C4-2B (cell line): Measurements from ENCODE around the gene DDX54.

Experiments used
- ZFX ChIP-seq: fragments of 450-650 bp; IDR thresholded peaks from 2 replicates; pipeline ENCODE4 v1.6.1; 2017
- TF ChIP-seq, protein P1 (sequence below): fragments of 450-650 bp; conservative IDR thresholded peaks from 2 replicates; pipeline ENCODE4 v1.5.1; 2017; ENCODE audit warnings: mild to moderate bottlenecking

DNA sequence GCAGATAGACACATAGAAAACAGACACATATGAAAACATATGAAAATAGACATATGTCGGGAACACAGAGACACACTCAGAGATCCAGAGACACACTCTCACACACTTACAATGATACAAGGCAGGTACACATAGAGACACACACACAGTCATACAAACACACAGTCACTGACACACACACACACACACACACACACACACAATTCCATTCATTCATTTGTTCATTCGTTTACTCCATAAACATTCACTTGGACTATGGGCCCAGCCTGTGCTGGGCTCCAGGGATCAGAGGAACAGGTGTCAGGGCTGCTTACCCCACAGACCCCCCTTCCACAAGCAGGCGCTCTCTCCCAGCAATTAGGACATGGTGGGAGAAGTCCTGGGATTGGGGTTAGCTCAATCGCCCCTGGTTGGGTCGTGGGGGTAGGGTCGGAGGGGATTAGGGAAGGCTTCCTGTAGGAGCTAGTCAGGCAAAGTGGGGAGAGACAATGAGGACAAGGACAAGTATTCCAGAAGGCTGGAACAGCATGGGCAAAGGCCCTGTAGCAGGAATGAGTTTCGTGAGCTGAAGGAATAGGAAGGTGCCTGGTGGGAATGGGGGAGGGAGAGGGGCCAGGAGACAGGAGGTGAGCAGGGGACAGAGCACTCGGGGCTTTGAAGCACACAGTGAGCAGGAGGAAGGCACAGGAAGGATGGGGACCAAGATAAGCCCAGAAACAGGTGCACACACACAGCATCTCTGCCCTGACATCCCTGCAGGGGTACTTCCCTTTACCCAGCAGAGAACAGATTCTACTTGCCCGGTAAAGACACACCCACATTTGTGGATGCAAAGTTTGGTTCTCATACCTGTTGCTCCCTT is 56.2 kb downstream of the DDX54 start:
- TF ChIP-seq, protein P1, sequence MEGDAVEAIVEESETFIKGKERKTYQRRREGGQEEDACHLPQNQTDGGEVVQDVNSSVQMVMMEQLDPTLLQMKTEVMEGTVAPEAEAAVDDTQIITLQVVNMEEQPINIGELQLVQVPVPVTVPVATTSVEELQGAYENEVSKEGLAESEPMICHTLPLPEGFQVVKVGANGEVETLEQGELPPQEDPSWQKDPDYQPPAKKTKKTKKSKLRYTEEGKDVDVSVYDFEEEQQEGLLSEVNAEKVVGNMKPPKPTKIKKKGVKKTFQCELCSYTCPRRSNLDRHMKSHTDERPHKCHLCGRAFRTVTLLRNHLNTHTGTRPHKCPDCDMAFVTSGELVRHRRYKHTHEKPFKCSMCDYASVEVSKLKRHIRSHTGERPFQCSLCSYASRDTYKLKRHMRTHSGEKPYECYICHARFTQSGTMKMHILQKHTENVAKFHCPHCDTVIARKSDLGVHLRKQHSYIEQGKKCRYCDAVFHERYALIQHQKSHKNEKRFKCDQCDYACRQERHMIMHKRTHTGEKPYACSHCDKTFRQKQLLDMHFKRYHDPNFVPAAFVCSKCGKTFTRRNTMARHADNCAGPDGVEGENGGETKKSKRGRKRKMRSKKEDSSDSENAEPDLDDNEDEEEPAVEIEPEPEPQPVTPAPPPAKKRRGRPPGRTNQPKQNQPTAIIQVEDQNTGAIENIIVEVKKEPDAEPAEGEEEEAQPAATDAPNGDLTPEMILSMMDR = no peak
- no peak for TF ChIP-seq ZFX
